IPS-18c (cell line): ENCODE data around the gene PNMA3.
A peak's percentile ranks its signal among the peaks of the same experiment; 100 is the strongest.
"Not testable (repeated sequence)": the region's sequence is repeated elsewhere in the genome, so short reads cannot be mapped to it uniquely, and the experiment has no call there.

Experiments used
- H3K4me3 ChIP-seq: 2 replicates; pipeline ENCODE4 v1.7.0; 2013; ENCODE audit warnings: low read depth, mild to moderate bottlenecking, low read length, moderate library complexity; ENCODE audit not compliant: insufficient read depth
- H3K9me3 ChIP-seq: one replicate; pipeline ENCODE4 v1.6.1; 2013; ENCODE audit warnings: mild to moderate bottlenecking, low read length, moderate library complexity; ENCODE audit not compliant: control insufficient read depth, insufficient read depth

PNMA3 gene, protein sequence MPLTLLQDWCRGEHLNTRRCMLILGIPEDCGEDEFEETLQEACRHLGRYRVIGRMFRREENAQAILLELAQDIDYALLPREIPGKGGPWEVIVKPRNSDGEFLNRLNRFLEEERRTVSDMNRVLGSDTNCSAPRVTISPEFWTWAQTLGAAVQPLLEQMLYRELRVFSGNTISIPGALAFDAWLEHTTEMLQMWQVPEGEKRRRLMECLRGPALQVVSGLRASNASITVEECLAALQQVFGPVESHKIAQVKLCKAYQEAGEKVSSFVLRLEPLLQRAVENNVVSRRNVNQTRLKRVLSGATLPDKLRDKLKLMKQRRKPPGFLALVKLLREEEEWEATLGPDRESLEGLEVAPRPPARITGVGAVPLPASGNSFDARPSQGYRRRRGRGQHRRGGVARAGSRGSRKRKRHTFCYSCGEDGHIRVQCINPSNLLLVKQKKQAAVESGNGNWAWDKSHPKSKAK

DNA sequence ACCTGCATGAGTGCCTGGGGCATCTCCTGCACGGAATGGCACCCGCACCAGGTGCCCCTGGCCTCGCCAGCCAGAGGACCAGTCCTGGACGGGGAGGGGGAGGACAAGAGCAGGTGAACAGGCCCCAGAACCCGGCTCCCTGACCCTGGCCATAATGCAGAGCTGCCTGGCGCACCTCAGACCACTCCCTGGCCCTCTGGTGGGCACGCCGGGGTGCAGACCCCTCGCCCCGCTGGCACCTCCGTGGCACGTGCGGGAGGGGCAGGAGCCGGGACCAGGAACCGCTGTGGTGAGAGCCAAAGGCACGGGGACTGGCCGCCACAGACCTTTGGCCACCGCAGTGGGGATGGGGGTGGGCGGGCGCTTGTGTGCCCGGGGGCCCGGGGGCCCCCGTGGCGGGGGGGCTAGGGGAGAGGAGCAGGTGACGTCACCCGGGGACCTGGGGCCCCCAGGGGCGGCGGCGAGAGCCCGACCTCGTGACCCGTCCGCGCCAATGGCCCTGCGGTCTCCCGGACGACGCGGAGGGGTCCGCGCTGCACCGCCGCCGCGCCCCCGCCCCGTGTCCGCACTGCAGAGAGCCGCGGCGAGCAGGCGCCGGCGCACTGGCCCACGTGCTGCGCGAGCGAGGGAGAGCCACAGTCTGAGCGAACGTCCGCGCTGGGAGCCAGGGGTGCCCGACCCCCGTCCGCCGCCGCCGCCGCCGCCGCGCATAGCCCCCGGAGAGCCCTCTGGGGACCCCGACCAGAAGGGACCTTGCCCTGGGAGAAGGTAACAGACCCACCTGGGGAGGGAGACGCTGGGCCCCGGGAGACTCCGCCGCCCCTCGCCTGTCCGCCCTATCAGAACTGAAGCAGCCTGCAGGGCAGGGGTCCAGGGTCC, at the start of gene PNMA3:
PNMA3 (plus strand) TSS at position 600 of the 879 bp plus-strand sequence. CDS start 586 bp downstream, outside the sequence.
- H3K9me3 ChIP-seq = peaks cover 17% of the 10 kb centered on the region
- H3K4me3 ChIP-seq = peak within 1 kb of the TSS; percentile 20; the same call in 1 of the 2 replicates

DNA sequence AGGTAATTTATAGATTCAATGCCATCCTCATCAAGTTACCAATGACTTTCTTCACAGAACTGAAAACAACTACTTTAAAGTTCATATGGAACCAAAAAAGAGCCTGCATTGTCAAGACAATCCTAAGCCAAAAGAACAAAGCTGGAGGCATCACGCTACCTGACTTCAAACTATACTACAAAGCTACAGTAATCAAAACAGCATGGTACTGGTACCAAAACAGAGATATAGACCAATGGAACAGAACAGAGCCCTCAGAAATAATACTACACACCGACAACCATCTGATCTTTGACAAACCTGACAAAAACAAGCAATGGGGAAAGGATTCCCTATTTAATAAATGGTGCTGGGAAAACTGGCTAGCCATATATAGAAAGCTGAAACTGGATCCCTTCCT, 39.1 kb upstream of the PNMA3 start:
- H3K9me3 ChIP-seq = not testable (repeated sequence)

DNA sequence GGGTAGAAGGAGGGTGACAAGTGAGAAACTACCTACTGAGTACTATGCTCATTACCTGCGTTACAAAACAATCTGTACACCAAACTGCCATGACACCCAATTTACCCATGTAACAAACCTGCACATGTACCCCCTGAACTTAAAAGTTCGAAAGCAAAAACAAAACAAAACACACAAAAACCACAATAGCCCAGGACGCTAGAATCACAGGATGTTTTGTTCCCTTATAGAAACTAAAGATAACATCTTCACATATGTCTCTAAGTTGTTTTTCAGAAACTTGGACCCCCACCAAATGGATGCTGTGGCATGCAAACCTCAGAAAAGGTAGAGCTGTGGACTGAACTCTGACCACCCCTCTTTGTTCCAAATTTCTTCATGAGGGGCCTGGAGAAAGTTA, 37.1 kb upstream of the PNMA3 start:
- Histone ChIP-seq H3K4me3 (no peak overlapping the region), H3K9me3 (peaks cover 4% of the 10 kb centered on the region)

More for the DNA sequence above, 39.1 kb upstream of the PNMA3 start:
- not testable (repeated sequence) for H3K4me3 ChIP-seq

DNA sequence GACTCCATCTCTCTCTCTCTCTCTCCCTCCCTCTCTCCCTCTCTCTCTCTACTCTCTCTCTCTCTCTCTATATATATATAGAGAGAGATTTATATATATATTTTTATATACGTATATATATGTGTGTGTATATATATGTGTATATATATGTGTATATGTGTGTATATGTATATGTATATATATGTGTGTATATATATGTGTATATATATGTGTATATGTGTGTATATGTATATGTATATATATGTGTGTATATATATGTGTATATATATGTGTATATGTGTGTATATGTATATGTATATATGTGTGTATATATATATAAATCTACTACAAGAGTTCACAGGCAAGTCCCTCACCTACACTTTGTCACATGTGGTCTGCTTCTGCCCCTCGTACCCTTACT, 29.8 kb upstream of the PNMA3 start:
- peaks cover 12% of the 10 kb centered on the region for H3K9me3 ChIP-seq
- H3K4me3 ChIP-seq = not testable (repeated sequence)

DNA sequence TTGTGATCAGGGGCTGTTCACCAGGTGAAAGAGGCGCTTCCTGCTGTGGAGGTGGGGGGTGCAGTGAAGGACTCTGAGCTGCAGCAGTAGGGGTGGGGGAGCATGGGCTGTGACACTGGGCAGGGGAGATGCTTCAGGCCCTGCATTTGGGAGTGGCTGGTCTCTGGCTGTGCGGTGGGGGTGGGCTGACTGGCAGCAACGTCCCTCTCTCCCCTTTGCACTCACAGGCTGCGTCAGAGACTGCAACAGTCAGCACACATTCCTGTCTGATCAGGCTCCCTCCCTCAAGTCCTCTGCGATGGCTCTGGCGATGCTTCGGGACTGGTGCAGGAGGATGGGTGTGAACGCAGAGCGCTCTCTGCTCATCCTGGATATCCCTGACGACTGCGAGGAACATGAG, 27.8 kb upstream of the PNMA3 start:
- not testable (repeated sequence) for H3K4me3 ChIP-seq
- H3K9me3 ChIP-seq = peaks cover 13% of the 10 kb centered on the region

DNA sequence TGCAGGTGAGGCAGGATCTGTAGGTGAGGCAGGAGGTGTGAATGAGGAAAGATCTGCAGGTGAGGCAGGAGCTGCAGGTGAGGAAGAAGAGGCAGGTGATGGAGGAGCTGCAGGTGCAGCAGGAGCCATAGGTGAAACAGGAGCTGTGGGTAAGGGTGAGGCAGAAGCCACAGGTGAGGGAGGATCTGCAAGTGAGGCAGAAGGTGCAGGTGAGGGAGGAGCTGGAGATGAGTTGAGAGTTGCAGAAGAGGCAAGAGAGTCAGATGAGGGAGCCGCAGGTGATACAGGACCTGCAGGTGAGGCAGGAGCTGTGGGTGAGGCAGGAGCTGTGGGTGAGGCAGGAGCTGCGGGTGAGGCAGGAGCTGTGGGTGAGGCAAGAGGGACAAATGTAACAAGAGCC, 27.1 kb upstream of the PNMA3 start:
- Histone ChIP-seq H3K4me3 (no peak overlapping the region), H3K9me3 (peaks cover 15% of the 10 kb centered on the region)

DNA sequence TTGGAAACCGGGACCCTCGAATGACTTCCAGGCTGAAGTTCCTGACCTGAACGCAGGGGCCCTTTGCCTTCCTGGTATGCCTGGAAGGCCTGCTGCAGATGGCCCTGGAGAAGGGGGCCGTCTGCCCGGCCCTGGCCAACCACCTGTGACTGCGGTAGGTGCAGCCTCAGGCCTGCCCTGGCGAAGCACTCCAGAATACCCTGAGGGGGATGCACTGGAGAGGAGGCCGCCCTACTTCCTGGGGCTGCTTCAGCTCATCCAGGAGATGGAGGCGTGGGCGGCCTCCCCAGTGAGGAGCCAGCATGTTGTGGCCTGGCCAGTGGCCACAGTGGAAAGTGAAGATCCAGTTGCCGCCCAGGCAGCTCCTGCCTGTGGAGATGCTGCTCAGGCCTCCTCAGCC, 26.4 kb upstream of the PNMA3 start:
- Histone ChIP-seq H3K9me3 (peaks cover 16% of the 10 kb centered on the region), H3K4me3 (no peak overlapping the region)

DNA sequence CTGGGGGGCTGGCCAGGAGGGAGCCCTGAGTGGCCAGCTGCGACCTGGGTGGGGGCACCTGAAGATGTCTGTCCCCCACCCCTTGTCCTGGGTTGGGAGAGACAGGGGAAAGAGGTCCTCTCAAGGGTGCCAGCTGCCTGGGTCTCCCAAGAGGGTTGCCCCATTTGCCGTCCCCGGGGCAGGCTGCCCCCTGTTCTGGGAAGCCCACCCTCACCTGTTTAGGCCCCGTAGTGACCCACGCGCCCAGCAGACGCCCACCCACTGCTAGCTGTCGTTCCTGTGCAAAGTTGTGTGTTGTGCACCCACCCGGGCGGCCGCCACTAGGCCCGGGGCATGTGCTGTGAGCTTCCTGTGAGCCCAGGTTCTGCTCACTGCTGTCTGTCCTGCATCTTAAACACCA, 25.5 kb upstream of the PNMA3 start:
- peaks cover 20% of the 10 kb centered on the region for H3K9me3 ChIP-seq
- H3K4me3 ChIP-seq = no peak overlapping the region

DNA sequence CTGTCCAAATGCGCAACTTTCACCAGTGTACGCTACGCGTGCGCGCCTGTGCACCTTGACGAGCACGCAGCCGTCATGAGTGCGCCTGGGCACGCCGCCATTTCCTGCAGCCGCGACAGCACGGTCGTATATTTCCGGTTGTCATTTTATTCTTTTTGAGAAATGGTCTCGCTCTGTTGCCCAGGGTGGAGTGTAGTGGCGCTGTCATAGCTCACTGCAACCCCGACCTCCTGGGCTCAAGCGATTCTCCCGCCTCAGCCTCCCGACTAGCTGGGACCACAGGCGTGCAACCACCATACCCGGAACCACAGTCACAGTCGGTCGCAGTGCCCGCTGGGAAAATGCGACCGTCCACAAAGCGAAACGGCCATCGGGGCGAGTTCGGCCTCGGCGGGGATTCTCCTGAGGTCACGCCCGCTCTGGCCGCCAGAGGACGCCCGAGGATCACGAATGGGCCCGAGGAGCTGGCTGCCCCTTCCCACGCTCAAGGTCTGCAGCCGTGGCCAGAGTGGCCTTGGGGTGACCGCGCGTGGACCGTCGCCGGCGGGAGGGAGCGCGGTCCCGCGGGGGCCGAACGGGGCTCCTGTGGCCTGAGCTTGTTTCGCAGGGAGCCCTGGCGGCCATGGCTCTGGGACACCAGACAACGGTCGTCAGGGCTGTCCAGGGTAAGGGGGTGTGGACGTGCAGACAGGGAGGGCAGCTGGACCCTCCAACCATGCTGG, 23.7 kb upstream of the PNMA3 start:
- Histone ChIP-seq H3K9me3 (peaks cover 23% of the 10 kb centered on the region), H3K4me3 (peak overlapping the region; percentile 15; the same call in 1 of the 2 replicates)

DNA sequence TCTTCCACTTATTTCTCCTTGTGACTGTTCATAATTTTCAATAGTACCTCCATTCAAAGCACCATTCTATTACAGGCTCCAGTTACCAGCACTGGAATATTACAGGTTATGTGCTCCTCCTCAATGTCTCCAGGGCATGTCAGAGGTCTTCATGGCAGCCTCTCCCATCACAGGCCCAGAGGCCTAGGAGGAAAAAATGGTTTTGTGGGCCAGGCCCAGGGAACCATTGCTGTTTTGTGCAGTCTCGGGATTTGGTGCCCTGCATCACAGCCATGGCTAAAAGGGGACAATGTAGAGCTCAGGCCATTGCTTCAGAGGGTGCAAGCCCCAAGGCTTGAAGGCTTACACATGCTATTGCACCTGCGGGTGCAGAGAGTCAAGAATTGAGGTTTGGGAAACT, 7.2 kb upstream of the PNMA3 start:
- Histone ChIP-seq H3K4me3 (no peak overlapping the region), H3K9me3 (peaks cover 27% of the 10 kb centered on the region)

DNA sequence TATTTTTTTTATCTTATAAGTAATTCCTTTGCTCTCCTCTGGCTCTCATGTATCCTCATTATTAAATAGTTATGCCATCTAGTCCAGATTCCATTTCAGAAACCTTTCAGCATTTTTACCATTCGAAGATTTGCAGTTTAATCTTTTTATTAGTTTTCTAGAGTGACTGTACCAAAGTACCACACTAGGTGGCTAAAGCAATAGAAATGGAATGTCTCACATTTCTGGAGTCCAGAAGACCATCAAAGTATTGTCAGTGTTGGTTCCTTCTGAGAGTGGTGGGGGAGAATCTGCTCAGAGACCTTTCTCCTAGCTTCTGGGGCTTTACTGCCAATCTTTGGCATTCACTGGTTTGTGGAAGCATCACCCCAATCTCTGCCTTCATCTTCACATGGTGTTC, 3.7 kb upstream of the PNMA3 start:
- H3K4me3 ChIP-seq = no peak overlapping the region
- peaks cover 18% of the 10 kb centered on the region for H3K9me3 ChIP-seq

DNA sequence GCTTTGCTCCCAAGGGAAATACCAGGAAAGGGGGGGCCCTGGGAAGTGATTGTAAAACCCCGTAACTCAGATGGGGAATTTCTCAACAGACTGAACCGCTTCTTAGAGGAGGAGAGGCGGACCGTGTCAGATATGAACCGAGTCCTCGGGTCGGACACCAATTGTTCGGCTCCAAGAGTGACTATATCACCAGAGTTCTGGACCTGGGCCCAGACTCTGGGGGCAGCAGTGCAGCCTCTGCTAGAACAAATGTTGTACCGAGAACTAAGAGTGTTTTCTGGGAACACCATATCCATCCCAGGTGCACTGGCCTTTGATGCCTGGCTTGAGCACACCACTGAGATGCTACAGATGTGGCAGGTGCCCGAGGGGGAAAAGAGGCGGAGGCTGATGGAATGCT, 1.0 kb downstream of the PNMA3 start:
- Histone ChIP-seq H3K4me3 (no peak overlapping the region), H3K9me3 (peaks cover 17% of the 10 kb centered on the region)

DNA sequence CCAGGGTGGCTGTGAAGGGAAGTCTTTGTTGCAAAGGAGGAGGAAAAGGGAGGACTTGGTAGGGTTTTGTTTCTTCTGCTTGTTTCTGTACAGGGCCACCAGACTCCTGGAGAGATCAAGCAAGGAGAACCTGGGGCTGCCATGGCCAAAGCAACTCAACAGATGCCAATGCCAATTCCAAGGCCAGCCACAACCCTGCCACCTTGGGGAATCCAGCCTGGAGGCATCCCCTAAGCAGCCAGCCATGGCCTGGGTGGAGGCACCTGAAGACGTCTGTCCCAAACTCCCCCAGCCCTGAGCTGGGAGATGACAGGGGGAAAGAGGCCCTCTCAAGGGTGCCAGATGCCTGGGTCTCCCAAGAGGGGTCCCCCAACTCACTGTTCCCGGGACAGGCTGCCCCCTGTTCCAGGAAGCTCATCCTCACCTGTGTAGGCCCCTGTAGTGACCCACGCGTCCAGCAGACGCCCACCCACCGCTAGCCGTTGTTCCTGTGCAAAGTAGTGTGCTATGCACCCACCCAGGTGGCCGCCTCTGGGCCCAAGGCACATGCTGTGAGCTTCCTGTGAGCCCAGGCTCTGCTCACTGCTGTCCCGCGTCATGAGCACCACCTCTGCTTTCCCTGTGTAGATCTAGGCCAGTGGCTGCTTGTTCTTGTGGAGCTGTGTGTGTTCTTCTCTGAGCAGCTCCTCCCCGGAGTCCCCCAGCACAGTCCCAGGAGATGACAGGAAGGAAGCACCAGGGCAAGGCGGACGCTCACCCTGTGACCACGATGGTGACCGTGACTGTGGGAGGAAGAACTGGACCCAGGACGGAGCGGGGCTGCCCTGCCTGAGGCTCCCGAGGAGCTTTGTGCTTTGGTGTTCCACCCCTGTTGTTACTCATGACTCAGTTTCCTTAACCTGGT, 3.2 kb downstream of the PNMA3 start:
- Histone ChIP-seq H3K9me3 (peaks cover 15% of the 10 kb centered on the region), H3K4me3 (no peak overlapping the region; the same call in 1 of the 2 replicates)

DNA sequence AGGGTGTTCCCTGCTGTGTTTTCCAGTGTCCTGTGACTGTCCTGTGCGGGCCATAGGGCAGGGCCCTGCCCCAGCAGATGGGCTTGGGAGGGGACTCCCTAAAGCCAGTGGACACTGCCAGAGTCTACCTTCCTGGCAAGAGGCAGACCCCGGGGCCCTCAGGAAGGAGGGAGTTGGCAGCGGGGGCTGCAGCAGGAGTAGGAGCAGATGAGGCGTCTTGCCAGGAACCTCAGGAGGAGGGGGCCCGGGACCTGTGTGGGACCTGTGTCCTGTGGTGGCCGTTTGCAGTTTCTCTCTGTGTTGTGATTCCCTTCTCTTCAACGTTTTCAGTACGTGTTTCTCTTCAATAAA, 3.8 kb downstream of the PNMA3 start:
- peaks cover 15% of the 10 kb centered on the region for H3K9me3 ChIP-seq

DNA sequence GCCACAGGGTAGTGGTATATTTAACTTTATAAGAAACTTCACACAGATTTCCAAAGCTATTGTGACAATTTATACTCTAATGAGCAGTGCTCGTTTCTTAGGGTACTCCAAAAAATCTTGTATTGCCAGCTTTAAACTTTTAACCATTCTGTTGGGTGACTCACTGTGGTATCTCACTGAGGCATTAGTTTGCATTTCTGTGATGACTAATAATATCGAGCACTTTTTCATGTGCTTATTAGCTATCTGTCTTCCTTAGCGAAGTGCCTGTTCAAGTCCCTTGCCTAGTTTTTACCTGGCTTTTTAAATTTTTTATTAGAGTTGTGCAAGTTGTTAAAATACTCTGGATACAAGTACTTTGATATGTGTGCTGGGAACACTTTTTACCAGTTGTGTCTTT, 5.5 kb downstream of the PNMA3 start:
- H3K9me3 ChIP-seq = peaks cover 15% of the 10 kb centered on the region
- H3K4me3 ChIP-seq = no peak overlapping the region

More for the DNA sequence above, 3.8 kb downstream of the PNMA3 start:
- H3K4me3 ChIP-seq = no peak overlapping the region; the same call in 1 of the 2 replicates

DNA sequence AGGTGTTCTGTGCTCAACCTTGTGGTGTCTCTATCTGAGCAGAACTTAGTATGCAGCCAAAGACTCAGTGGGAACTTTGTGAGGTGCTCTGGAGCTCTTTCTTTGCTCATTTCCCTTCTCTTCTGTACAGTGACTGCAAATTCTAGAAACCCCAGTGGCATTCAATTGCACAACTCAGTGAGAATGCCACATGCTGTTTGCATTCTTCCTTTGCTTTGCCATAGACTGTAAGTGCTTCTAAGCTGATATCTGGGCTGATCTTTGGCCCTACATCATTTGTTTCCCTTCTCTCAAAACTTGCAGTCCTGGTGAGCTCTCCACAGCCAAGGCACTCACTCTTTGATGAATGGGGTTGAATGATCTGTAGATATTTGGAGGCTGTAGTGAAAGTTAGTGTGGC, 7.0 kb downstream of the PNMA3 start:
- Histone ChIP-seq H3K4me3 (no peak overlapping the region; the same call in 1 of the 2 replicates), H3K9me3 (peaks cover 11% of the 10 kb centered on the region)
